ENCODE measurements around the gene ACSL5.

ACSL5 gene

DNA sequence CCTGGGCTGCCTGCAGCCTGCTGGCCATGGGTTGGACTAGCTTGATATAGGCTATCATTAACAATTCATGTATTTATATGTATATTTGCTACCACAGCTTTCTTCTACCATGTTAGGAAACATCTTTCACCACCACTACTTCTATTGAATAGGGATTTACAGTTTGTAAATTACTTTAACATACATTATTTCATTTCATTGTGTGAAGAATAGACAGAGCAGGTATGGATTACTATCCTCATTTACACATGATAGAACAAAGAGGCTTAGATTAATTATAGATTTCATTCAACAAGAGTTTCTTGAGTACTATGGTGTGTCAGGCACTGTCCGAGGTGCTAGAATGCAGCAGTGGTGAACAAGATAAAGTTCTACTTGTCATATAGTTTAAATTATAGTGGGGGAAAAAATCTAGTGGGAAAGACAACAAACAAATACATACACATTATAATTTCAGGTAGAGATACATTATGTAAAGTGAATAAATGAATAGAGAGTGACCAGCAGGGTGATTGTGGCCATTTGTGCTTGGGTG, 93.7 kb downstream of the ACSL5 start:
- DNase-seq, result no peak

DNA sequence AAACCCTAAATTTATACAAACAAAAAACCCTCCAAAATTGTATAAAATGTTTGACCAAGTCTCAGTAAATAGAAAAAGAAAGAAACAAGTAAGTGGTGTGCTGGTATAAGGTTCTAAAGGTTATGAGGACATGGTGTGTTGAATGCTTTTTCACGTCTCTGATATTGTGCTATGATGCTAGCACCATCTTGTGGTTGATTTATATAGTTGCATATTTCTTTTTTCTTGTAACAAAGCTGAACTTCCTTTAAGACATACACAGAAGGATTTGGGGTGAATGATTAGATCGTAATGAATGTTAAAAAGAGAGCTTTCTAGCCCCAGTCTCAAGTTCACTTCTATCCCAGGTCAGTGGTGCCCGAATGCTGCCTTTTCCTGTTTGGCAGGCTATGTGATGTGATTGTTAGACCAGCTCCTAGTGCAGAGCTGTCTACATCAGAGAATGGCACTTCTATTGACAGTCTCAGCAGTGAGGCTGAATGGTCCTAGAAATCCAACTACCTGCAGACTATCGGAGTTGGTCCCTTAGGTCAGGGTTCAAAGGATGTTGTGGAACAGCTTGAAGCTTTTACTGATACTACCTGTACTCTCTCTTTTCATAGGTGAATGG, 98.1 kb downstream of the ACSL5 start:
- peak in 2 of 5 experiments; percentile 10 to 68 for DNase-seq

DNA sequence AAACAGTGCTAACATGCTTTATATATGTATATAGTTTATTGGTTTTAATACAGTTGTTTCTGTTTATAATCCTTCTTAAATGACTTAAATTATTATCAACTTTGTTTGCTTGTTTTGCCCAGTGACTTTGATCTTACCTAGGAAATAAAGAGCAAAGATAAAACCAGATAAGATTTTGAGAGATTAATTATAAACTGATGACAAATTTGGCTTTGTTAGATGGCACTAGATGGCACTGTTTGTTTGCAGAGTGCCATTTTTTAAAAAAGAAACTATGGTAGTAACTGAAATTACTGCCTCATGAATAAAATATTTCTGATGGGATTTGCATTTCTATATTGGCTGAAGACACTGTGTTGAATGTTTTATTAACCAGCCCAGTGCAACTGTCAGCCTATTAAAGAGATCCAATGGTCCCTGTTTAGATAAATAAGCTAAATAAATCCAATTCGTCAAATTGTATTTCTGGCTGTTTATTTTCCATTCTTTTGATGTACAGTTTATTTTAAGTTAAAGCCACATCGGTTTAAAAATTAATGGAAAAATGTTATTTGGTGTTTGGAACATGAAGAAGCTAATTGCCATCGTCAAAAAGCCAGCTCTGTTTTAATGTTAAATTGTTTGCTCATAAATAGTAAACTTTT, 101.8 kb downstream of the ACSL5 start:
- DNase-seq, result peak in 1 of 5 experiments; percentile 41

Data from T-helper 2 cell (primary cell).